ENCODE measurements around the gene TXNRD2.

GRCh38 chr22:19979712-19980493 lies 38.3 kb upstream of the TXNRD2 start:
- TF ChIP-seq EZH2phosphoT487 (IDR thresholded peaks at IDR 0.05; ENCODE audit: low read length): no peak
- no peak for TF ChIP-seq CTCF (IDR thresholded peaks at IDR 0.05; ENCODE audit: low read length)

Measured in MM.1S (cell line).